Adrenal gland (tissue), 12 donors: Measurements from ENCODE around the gene SRRT. TPM values are rescaled to one million over a fixed set of nuclear protein-coding genes. Genes with fewer than 3 reads are reported as not detected.
"Not testable (repeated sequence)": the region's sequence is repeated elsewhere in the genome, so short reads cannot be mapped to it uniquely, and the experiment has no call there.

Experiments
- DNase-seq, 7 donors: peaks; one replicate each; pipeline ENCODE4 v3.0.0-alpha.2; 2019 to 2020
- H3K27ac ChIP-seq, 5 donors: fragments of 200-600 bp; sonication (generic) in 4 of 5; 1 replicate in 3 of 5; 2 replicates in 2 of 5; pipeline versions ENCODE4 v1.5.1 to v1.8.0; 2016 to 2020; ENCODE audit warnings: mild to moderate bottlenecking in 1 of 5
- H3K27me3 ChIP-seq: fragments of 200-600 bp; 2 replicates; pipeline ENCODE4 v1.8.0; 2021
- H3K36me3 ChIP-seq, 2 donors: fragments of 200-600 bp; replicated peaks in 1 of 2; 1 replicate in 1 of 2; 2 replicates in 1 of 2; pipeline versions ENCODE4 v1.5.1 to v1.8.0; 2018 to 2022
- H3K4me1 ChIP-seq, 2 donors: fragments of 200-600 bp; replicated peaks in 1 of 2; 1 replicate in 1 of 2; 2 replicates in 1 of 2; pipeline versions ENCODE4 v1.5.1 to v1.8.0; 2018 to 2021
- H3K4me3 ChIP-seq, 4 donors: fragments of 200-600 bp; sonication (generic) in 3 of 4; one replicate each; pipeline ENCODE4 v1.5.1; 2016 to 2018
- H3K9me3 ChIP-seq, 3 donors: fragments of 200-600 bp; sonication (generic) in 1 of 3; replicated peaks in 1 of 3; 1 replicate in 2 of 3; 2 replicates in 1 of 3; pipeline versions ENCODE4 v1.5.1 to v1.8.0; 2016 to 2021
- POLR2A ChIP-seq, 2 donors: fragments of 450-650 bp; IDR thresholded peaks; one replicate each; pipeline ENCODE4 v1.6.1; 2017; ENCODE audit warnings: antibody characterized with exemption in 2 of 2, mild to moderate bottlenecking in 2 of 2, moderate library complexity in 1 of 2
- WGBS, 4 donors: extraction: QIAGEN DNeasy Blood & Tissue Kit in 2 of 4; methylation state at CpG; one replicate each; pipeline versions ENCODE4 v1.1.5 to v1.1.7; 2013 to 2017; 5-methylcytosine and 5-hydroxymethylcytosine counted together
- intact Hi-C, 2 donors: fragments of 100-400 bp; cut with DNase I; formaldehyde crosslinking; loops; one replicate each; pipeline versions ENCODE4 v1.14.1 to v1.15.0; 2022 to 2023
- microRNA-seq, 3 donors: library from miRNA; unstranded; fragments of <30 nt; microRNA quantifications; one replicate each; pipeline ENCODE4, GENCODE V29; 2017 to 2020
- polyA plus RNA-seq, 3 donors: library from polyadenylated mRNA; stranded (reverse); fragments of 200-250 nt in 2 of 3; fragments of 350-450 nt in 1 of 3; fragmentation: Illumina TruSeq in 1 of 3; extraction: RNeasy Lipid Tissue Mini Kit (QIAGEN cat#74804) in 1 of 3; gene quantifications; one replicate each; pipeline ENCODE4 v1.2.3, GENCODE V29; 2013 to 2014
- small RNA-seq, 2 donors: library from RNA; depleted of rRNA; stranded (forward); fragments of <200 nt; gene quantifications; one replicate each; pipeline ENCODE3, GENCODE V24; 2016
- total RNA-seq, 9 donors: library from RNA; depleted of rRNA in 4 of 9; stranded (reverse); fragments of >200 nt in 4 of 9; fragments of 120-200 nt in 1 of 9; fragmentation: NEBNext Ultra II Directional in 1 of 9; extraction: Animal tissue kit (Norgen Biotek cat#: 25700) in 1 of 9; gene quantifications; one replicate each; pipeline versions ENCODE4 v1.1.0 to v1.2.4, GENCODE V29; 2013 to 2023
- TF ChIP-seq, protein P1 (sequence below), 6 experiments: fragments of 450-650 bp in 4 of 6; fragments of 200-600 bp in 2 of 6; sonication (generic) in 1 of 6; IDR thresholded peaks; 1 replicate in 5 of 6; 2 replicates in 1 of 6; pipeline versions ENCODE4 v1.5.1 to v1.8.0; 2016 to 2021; ENCODE audit warnings: antibody characterized with exemption in 6 of 6, mild to moderate bottlenecking in 2 of 6, moderate library complexity in 1 of 6
- donor health status: healthy with polysubstance abuse.
- donor health status: Bipolar disorder and iron deficiency.
- donor health status: DM: yes; HTN: yes; CAD: no.
- donor health status: DM: no; HTN: no; CAD: no.
- donor health status: DM: no; HTN: no; CAD: no.
- donor health status: DM: yes; HTN: yes; CAD: no.

SRRT gene
- total and polyA plus RNA-seq, 12 donors: 44.0 to 289 (median 97.1) TPM

DNA sequence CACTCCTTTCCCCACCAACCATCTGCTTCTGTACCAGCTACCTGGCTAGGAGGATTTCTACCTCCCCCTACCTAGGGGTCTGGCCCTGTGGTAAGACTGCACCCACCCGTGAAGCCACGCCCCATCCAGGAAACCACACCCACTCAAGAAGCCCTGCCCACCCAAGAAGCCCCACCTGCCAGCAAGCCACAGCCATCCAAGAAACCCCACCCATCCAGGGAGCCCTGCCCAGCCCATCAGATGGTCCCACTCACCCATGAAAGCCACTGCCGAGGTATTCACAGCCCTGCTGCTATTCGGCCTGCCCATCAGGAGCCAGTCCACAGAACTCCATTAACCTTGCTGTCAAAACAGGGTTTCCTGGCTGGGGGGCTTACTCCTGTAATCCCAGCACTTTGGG is 58.8 kb downstream of the SRRT start:
- Histone ChIP-seq H3K27me3 (no peaks in the 10 kb centered on the region), H3K9me3 (no peaks in the 10 kb centered on the region), H3K4me3 (no peak overlapping the region), H3K27ac (no peak overlapping the region), H3K4me1 (no peaks in the 10 kb centered on the region), H3K36me3 (no peaks in the 10 kb centered on the region)
- intact Hi-C loops: no loop called here
- TF ChIP-seq, protein P1, sequence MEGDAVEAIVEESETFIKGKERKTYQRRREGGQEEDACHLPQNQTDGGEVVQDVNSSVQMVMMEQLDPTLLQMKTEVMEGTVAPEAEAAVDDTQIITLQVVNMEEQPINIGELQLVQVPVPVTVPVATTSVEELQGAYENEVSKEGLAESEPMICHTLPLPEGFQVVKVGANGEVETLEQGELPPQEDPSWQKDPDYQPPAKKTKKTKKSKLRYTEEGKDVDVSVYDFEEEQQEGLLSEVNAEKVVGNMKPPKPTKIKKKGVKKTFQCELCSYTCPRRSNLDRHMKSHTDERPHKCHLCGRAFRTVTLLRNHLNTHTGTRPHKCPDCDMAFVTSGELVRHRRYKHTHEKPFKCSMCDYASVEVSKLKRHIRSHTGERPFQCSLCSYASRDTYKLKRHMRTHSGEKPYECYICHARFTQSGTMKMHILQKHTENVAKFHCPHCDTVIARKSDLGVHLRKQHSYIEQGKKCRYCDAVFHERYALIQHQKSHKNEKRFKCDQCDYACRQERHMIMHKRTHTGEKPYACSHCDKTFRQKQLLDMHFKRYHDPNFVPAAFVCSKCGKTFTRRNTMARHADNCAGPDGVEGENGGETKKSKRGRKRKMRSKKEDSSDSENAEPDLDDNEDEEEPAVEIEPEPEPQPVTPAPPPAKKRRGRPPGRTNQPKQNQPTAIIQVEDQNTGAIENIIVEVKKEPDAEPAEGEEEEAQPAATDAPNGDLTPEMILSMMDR (IDR thresholded peaks at IDR 0.05): no peak
- no peak for TF ChIP-seq POLR2A (IDR thresholded peaks at IDR 0.05)
- 25 to 56% (median 49%) methylated on average over 2 to 4 of the region's 4 CpGs for WGBS, 4 donors
- no peak for DNase-seq

DNA sequence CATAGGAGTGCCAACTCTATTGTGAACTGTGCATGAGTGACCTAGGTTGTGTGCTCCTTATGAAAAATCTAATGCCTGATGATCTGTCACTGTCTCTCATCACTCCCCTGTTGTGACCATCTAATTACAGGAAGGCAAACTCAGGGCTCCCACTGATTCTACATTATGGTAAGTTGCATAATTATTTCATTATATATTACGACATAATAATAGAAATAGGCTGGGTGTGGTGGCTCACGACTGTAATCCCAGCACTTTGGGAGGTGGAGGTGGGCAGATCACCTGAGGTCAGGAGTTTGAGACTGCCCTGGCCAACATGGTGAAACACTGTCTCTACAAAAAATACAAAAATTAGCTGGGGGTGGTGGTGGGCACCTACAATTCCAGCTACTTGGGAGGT is 60.5 kb downstream of the SRRT start:
- intact Hi-C loops, H3K4me3 ChIP-seq, H3K36me3 ChIP-seq, H3K4me1 ChIP-seq, H3K9me3 ChIP-seq, H3K27ac ChIP-seq, DNase-seq, H3K27me3 ChIP-seq: not testable (repeated sequence)
- WGBS, 4 donors: 65 to 75% (median 70%) methylated on average over 2 of the region's 2 CpGs

DNA sequence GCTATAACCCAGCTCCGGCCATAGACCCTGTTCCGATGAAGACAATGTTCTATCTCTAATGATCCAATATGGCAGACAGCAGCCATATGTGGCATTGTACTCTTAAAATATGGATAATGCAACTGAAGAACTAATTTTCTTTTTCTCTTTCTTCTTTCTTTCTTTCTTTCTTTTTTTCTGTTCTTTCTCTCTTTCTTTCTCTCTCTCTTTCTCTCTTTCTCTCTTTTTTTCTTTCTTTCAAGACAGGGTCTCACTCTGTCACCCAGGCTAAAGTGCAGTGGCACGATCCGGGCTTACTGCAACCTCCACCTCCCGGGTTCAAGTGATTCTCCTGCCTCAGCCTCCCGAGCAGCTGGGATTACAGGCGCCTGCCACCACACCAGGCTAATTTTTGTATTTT is 61.3 kb downstream of the SRRT start:
- H3K36me3 ChIP-seq, H3K27ac ChIP-seq, intact Hi-C loops, H3K27me3 ChIP-seq, H3K4me1 ChIP-seq, H3K4me3 ChIP-seq, H3K9me3 ChIP-seq, DNase-seq: not testable (repeated sequence)
- 75 to 87% (median 78%) methylated on average over 7 of the region's 7 CpGs for WGBS, 4 donors

Small RNA genes within 50 kb of the gene (microRNA-seq; reads per million reads assigned to microRNA genes)
- gene MIR6875: 0 to 0.57 (median 0.45) reads per million in 3 donors

Small RNA genes within 50 kb of the gene (small RNA-seq; reads per million reads assigned to genes)
- gene RN7SL549P: 0 reads per million in 2 donors
- 0 reads per million in 2 donors for gene RPS29P15

Other genes with a start within 250 kb of the SRRT start
- 1 to 10 TPM in 5 of 9 donors, under 1 TPM in 4; 0.24 to 6.7 (median 1.4) TPM for gene TFR2, start 233.6 kb upstream of the SRRT start, total RNA-seq
- 1 to 10 TPM in 2 of 3 donors, under 1 TPM in 1; 0.88 to 2.1 (median 1.1) TPM for gene TFR2, start 233.6 kb upstream of the SRRT start, polyA plus RNA-seq
- 1 to 10 TPM in 4 of 9 donors, not detected in 5; 1.7 to 3.8 (median 2.1) TPM for gene ACTL6B, start 218.7 kb upstream of the SRRT start, total RNA-seq
- 1 to 10 TPM in 2 of 3 donors, under 1 TPM in 1; 0.64 to 5.1 (median 2.5) TPM for gene ACTL6B, start 218.7 kb upstream of the SRRT start, polyA plus RNA-seq
- 100 to 1,000 TPM in 8 of 9 donors, 10 to 100 TPM in 1; 54.1 to 365 (median 279) TPM for gene GNB2, start 201.4 kb upstream of the SRRT start, total RNA-seq
- gene GNB2, start 201.4 kb upstream of the SRRT start, polyA plus RNA-seq: 100 to 1,000 TPM; 105 to 139 (median 105) TPM
- gene GIGYF1, start 180.9 kb upstream of the SRRT start, total RNA-seq: 10 to 100 TPM; 15.9 to 62.2 (median 23.9) TPM
- gene GIGYF1, start 180.9 kb upstream of the SRRT start, polyA plus RNA-seq: 100 to 1,000 TPM in 1 of 3 donors, 10 to 100 TPM in 1, 1 to 10 TPM in 1; 5.4 to 167 (median 49.8) TPM
- 10 to 100 TPM in 8 of 9 donors, 1 to 10 TPM in 1; 8.7 to 60.9 (median 35.1) TPM for gene POP7, start 169.0 kb upstream of the SRRT start, total RNA-seq
- 10 to 100 TPM; 24.8 to 48.5 (median 27.1) TPM for gene POP7, start 169.0 kb upstream of the SRRT start, polyA plus RNA-seq
- gene EPO, start 154.6 kb upstream of the SRRT start, total RNA-seq: under 1 TPM in 1 of 9 donors, not detected in 8; 0.17 TPM
- gene EPO, start 154.6 kb upstream of the SRRT start, polyA plus RNA-seq: under 1 TPM in 1 of 3 donors, not detected in 2; 0.10 TPM
- not detected for gene ZAN, start 141.5 kb upstream of the SRRT start, total RNA-seq
- gene ZAN, start 141.5 kb upstream of the SRRT start, polyA plus RNA-seq: not detected
- 100 to 1,000 TPM in 6 of 9 donors, 10 to 100 TPM in 3; 67.5 to 188 (median 111) TPM for gene EPHB4, start 47.6 kb upstream of the SRRT start, total RNA-seq
- gene EPHB4, start 47.6 kb upstream of the SRRT start, polyA plus RNA-seq: 10 to 100 TPM; 31.5 to 67.3 (median 37.2) TPM
- 10 to 100 TPM in 7 of 9 donors, 1 to 10 TPM in 2; 8.0 to 35.1 (median 19.7) TPM for gene SLC12A9, start 22.4 kb upstream of the SRRT start, total RNA-seq
- 10 to 100 TPM in 2 of 3 donors, 1 to 10 TPM in 1; 6.1 to 60.3 (median 34.6) TPM for gene SLC12A9, start 22.4 kb upstream of the SRRT start, polyA plus RNA-seq
- gene TRIP6, start 7.7 kb upstream of the SRRT start, total RNA-seq: 100 to 1,000 TPM in 2 of 9 donors, 10 to 100 TPM in 6, 1 to 10 TPM in 1; 6.1 to 105 (median 70.7) TPM
- gene TRIP6, start 7.7 kb upstream of the SRRT start, polyA plus RNA-seq: 10 to 100 TPM in 2 of 3 donors, 1 to 10 TPM in 1; 8.9 to 88.6 (median 67.6) TPM
- 10 to 100 TPM in 1 of 9 donors, 1 to 10 TPM in 8; 2.8 to 12.7 (median 5.2) TPM for gene UFSP1, start 14.6 kb downstream of the SRRT start, total RNA-seq
- 1 to 10 TPM; 2.5 to 6.8 (median 6.5) TPM for gene UFSP1, start 14.6 kb downstream of the SRRT start, polyA plus RNA-seq
- 10 to 100 TPM in 1 of 9 donors, 1 to 10 TPM in 4, under 1 TPM in 4; 0.26 to 10.2 (median 1.2) TPM for gene ACHE, start 20.8 kb downstream of the SRRT start, total RNA-seq
- 1 to 10 TPM; 1.2 to 3.3 (median 3.0) TPM for gene ACHE, start 20.8 kb downstream of the SRRT start, polyA plus RNA-seq
- under 1 TPM in 3 of 9 donors, not detected in 6; 0.04 to 0.91 (median 0.38) TPM for gene MUC3A, start 74.4 kb downstream of the SRRT start, total RNA-seq
- under 1 TPM; 0.05 to 0.17 (median 0.16) TPM for gene MUC3A, start 74.4 kb downstream of the SRRT start, polyA plus RNA-seq
- 1 to 10 TPM in 1 of 9 donors, under 1 TPM in 4, not detected in 4; 0.07 to 1.2 (median 0.55) TPM for gene MUC12, start 94.5 kb downstream of the SRRT start, total RNA-seq
- 1 to 10 TPM in 2 of 3 donors, under 1 TPM in 1; 0.44 to 3.3 (median 3.0) TPM for gene MUC12, start 94.5 kb downstream of the SRRT start, polyA plus RNA-seq
- not detected for gene MUC17, start 145.0 kb downstream of the SRRT start, total RNA-seq
- not detected for gene MUC17, start 145.0 kb downstream of the SRRT start, polyA plus RNA-seq
- 10 to 100 TPM; 10.6 to 57.3 (median 29.5) TPM for gene TRIM56, start 210.4 kb downstream of the SRRT start, total RNA-seq
- gene TRIM56, start 210.4 kb downstream of the SRRT start, polyA plus RNA-seq: 10 to 100 TPM in 2 of 3 donors, 1 to 10 TPM in 1; 8.3 to 24.1 (median 16.3) TPM